ENCODE measurements around the gene FBXO21.

- TF ChIP-seq POLR2A (IDR thresholded peaks at IDR 0.05): no peak
- TF ChIP-seq CTCF (IDR thresholded peaks at IDR 0.05): no peak
Observed at GRCh38 chr12:117143008-117143532, 47.2 kb downstream of the FBXO21 start.
